Measurements from ENCODE around the gene FOXL3. TPM values are rescaled to one million over a fixed set of nuclear protein-coding genes. Genes with fewer than 3 reads are reported as not detected.

Gene FOXL3
- total and polyA plus RNA-seq, 4 donors: not detected

GRCh38 chr7:261341-262250 lies 28.4 kb upstream of the FOXL3 start:
- Histone ChIP-seq H3K36me3 (ENCODE audit: control insufficient read depth in 4 of 4, insufficient read depth in 3 of 4, low read depth in 1 of 4, low read length in 3 of 4) (peaks cover 10 to 35% (median 22%) of the 10 kb centered on the region in 4 donors), H3K27ac (ENCODE audit: low read depth in 1 of 2, low read length in 2 of 2) (no peak overlapping the region)
- TF ChIP-seq EGR1 (IDR thresholded peaks at IDR 0.05; ENCODE audit: low read depth in 2 of 2) (no peak), YY1 (IDR thresholded peaks at IDR 0.05) (no peak), ATF3 (IDR thresholded peaks at IDR 0.05) (no peak), RAD21 (IDR thresholded peaks at IDR 0.05) (no peak), GABPA (IDR thresholded peaks at IDR 0.05 in 1 of 2, conservative IDR thresholded peaks at IDR 0.05 in 1 of 2) (no peak), RXRA (IDR thresholded peaks at IDR 0.05) (no peak), TAF1 (conservative IDR thresholded peaks at IDR 0.05) (no peak), JUND (IDR thresholded peaks at IDR 0.05) (no peak), MAX (IDR thresholded peaks at IDR 0.05) (no peak), NR2F2 (IDR thresholded peaks at IDR 0.05) (no peak), FOXA1 (IDR thresholded peaks at IDR 0.05) (no peak), CTCF (IDR thresholded peaks at IDR 0.05; ENCODE audit: low read depth, low read length, missing input control) (no peak), REST (IDR thresholded peaks at IDR 0.05) (no peak), HNF4A (conservative IDR thresholded peaks at IDR 0.05) (no peak), ZBTB33 (IDR thresholded peaks at IDR 0.05) (no peak), FOXA2 (IDR thresholded peaks at IDR 0.05) (no peak), HNF4G (IDR thresholded peaks at IDR 0.05) (no peak), SP1 (IDR thresholded peaks at IDR 0.05) (no peak)

More at GRCh38 chr7:261341-262250, 28.4 kb upstream of the FOXL3 start:
- DNase-seq (ENCODE audit: low spot score): no peak
- WGBS: 97% methylated on average over 32 of the region's 32 CpGs
- Histone ChIP-seq H3K27me3 (ENCODE audit: control insufficient read depth in 4 of 4, insufficient read depth in 4 of 4, low read length in 3 of 4) (no peaks in the 10 kb centered on the region), H3K9ac (ENCODE audit: low read depth in 1 of 2, low read length in 2 of 2) (no peak overlapping the region), H3K4me1 (ENCODE audit: control insufficient read depth in 4 of 4, insufficient read depth in 4 of 4, low read length in 3 of 4) (peaks cover 0 to 4% (median 0%) of the 10 kb centered on the region in 4 donors), H3K9me3 (ENCODE audit: control insufficient read depth in 4 of 4, low read length in 3 of 4) (peaks cover 0 to 6% (median 4%) of the 10 kb centered on the region in 4 donors), H3K4me3 (ENCODE audit: low read depth in 1 of 3, low read length in 3 of 3) (no peak overlapping the region)

Data from liver (tissue), 9 donors.